HFF-Myc (cell line): ENCODE data around the gene CLIP4.

ENCODE experiments used
- DNase-seq: peaks from one replicate; pipeline ENCODE4 v3.0.0-alpha.2; 2011; ENCODE audit warnings: low read depth; ENCODE audit errors: extremely low read depth
- H3K4me3 ChIP-seq: replicated peaks from 2 replicates; pipeline ENCODE4 v1.5.1; 2011; ENCODE audit warnings: low read depth, mild to moderate bottlenecking, control low read depth, low read length
- CTCF ChIP-seq: IDR thresholded peaks from 2 replicates; pipeline ENCODE4 v1.5.1; 2012; ENCODE audit warnings: mild to moderate bottlenecking, low read depth, low read length, control low read depth; ENCODE audit errors: missing control alignments

The CLIP4 gene

GRCh38 chr2:29182920-29183319 is 67.7 kb downstream of the CLIP4 start:
- no peak for TF ChIP-seq CTCF
- DNase-seq: no peak
- no peak overlapping the region for H3K4me3 ChIP-seq

GRCh38 chr2:29184531-29184930 is 69.3 kb downstream of the CLIP4 start:
- no peak for DNase-seq
- no peak overlapping the region for H3K4me3 ChIP-seq
- TF ChIP-seq CTCF: no peak

GRCh38 chr2:29186817-29187216 is 71.6 kb downstream of the CLIP4 start:
- H3K4me3 ChIP-seq: no peak overlapping the region
- no peak for DNase-seq
- no peak for TF ChIP-seq CTCF

- TF ChIP-seq CTCF: no peak
- no peak overlapping the region for H3K4me3 ChIP-seq
- no peak for DNase-seq
Measured at GRCh38 chr2:29187926-29188325, 72.7 kb downstream of the CLIP4 start.

GRCh38 chr2:29189052-29189451 is 73.8 kb downstream of the CLIP4 start:
- no peak for TF ChIP-seq CTCF
- no peak for DNase-seq
- no peak overlapping the region for H3K4me3 ChIP-seq

GRCh38 chr2:29191817-29192216 is 76.6 kb downstream of the CLIP4 start:
- DNase-seq: no peak
- H3K4me3 ChIP-seq: no peak overlapping the region
- TF ChIP-seq CTCF: no peak

GRCh38 chr2:29192526-29192925 is 77.3 kb downstream of the CLIP4 start:
- no peak for DNase-seq
- H3K4me3 ChIP-seq: no peak overlapping the region
- TF ChIP-seq CTCF: no peak
